HG03108 (cell line): Measurements from ENCODE around the gene C6orf52.
"Not testable (repeated sequence)": the region's sequence is repeated elsewhere in the genome, so short reads cannot be mapped to it uniquely, and the experiment has no call there.

Experiments used
- ATAC-seq: cut with Tn5 transposase; IDR thresholded peaks from one replicate; pipeline ENCODE4 v1.9.1; 2021; ENCODE audit warnings: moderate library complexity; ENCODE audit not compliant: unreplicated experiment

C6orf52 gene

GRCh38 chr6:10696655-10697054, 2.2 kb upstream of the C6orf52 start:
- ATAC-seq, result no peak

DNA sequence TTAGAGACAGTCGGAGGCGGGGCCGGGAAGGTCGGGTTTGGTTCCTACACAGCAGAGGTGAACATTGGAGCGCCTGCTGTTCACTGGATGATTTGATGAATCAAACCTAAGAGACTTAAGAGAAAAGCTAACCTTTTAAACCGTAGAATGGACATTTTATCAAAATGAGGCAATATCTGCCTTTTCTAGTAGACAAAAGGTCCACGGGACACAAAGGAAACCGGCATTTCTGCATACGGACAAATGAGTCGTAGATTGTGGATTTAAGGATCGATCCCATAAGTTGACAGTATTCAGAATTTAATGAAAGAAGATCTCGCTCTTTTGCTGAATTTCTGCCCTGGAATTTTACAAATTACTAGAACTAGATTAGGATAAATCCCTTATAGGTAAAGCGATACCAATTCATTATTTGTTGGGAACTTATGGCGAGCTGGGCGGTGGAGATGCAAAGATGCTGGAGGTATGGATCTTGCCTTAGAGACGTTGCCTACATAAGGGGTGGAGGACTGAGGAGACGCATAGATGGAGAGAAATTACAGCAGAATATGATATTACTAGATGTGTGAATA, 756 bp upstream of the C6orf52 start:
- no peak for ATAC-seq

- ATAC-seq, result no peak
Observed at GRCh38 chr6:10692965-10693538, 1.4 kb downstream of the C6orf52 start.

GRCh38 chr6:10690651-10691445, 3.6 kb downstream of the C6orf52 start:
- no peak for ATAC-seq

DNA sequence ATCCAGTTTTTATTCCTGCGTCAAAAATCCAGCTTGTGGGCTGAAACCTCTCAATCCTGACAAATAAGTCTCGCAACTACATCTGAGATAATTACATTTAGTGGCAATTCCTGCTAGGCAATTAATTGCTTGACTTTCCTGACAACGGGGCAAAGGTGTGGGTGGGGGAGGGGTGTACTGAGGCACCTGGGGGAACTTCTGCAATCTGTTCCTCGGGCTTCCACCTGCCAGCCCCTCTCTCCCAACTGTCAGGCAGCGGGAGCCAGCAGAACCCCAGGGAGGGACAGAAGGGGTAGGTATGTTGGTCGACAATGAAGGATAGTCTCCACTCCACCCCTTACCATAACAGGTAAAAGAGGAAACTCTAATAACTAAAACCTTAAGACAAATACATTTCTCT, 6.8 kb downstream of the C6orf52 start:
- no peak for ATAC-seq

- ATAC-seq, result no peak
Observed at GRCh38 chr6:10686901-10687300, 7.5 kb downstream of the C6orf52 start.

DNA sequence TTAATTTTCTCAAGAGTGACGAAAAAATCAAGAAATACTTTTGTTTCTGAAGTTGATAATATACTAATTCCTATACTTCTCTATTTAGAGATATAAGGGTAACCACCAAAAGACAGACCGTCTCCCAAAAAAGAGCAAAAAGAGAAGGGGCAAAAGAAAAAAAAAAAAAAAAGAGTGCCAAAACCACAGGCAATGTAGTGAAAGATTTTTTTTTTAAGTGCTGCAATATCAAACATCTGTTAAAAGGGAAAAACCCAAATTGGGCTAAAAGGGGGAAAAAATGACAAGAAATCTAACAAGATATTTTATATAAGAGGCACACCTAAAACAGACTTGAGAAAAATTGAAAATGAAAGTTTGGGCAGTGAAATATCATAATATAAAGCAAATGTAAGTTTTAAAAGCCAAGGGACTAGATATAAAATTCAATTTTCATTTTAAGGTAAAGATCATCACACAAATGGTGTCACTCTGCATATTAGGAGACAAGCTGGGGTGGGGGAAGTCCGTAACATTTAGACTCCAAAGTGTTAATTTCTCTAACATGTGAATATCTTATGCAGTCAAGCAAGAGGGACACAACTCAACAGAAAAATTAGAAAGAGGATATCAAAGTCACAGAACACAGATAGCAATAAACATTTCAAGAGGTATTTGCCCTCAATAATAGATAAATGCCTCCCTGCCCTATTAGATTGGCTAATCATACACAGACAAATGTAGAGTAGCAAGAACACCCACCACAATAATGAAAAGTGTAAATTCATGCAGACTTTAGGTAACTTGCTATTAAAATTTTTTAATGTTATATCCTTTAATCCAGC, 9.1 kb downstream of the C6orf52 start:
- ATAC-seq, result no peak

DNA sequence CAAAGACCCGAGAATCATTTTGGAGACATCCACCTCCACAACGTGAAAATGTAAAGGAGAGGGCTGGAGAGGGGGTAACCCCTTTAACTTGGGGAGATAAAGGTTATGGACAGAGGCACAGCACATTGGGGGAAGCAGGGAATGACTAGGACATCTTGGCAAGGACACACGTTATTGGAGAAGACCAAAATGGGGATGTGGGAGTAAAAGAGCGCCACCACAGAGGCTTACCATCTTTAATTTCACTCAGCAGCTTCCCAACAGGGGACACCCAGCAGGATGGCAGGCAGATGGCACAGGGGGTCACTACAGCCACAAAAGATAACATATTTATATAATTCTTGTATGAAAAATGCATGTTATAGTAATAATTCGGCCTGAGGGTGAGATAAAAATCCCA, 9.8 kb downstream of the C6orf52 start:
- ATAC-seq, result no peak

- no peak for ATAC-seq
Observed at GRCh38 chr6:10682355-10682988, 11.9 kb downstream of the C6orf52 start.

DNA sequence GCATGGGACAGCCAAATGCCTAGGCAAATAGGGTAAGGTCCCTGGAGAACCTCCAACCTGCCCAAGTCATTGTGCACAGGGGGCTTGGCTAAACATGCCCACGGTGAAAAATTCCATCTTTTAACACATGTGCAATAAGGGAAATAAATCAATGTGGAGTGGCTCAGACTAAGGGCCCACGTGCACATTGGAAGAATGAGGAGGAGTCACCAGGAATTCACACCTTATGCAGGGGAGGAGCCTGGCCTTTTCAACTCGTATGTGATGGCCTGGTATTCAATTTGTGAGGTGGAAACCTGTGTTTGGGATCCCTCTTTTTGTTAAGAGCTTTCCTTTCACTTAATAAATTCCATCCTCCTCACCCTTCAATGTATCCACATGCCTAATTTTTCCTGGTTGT, 12.6 kb downstream of the C6orf52 start:
- ATAC-seq, result no peak

- ATAC-seq, result no peak
Observed at GRCh38 chr6:10678456-10678855, 16.0 kb downstream of the C6orf52 start.

GRCh38 chr6:10676403-10676802, 18.0 kb downstream of the C6orf52 start:
- no peak for ATAC-seq

DNA sequence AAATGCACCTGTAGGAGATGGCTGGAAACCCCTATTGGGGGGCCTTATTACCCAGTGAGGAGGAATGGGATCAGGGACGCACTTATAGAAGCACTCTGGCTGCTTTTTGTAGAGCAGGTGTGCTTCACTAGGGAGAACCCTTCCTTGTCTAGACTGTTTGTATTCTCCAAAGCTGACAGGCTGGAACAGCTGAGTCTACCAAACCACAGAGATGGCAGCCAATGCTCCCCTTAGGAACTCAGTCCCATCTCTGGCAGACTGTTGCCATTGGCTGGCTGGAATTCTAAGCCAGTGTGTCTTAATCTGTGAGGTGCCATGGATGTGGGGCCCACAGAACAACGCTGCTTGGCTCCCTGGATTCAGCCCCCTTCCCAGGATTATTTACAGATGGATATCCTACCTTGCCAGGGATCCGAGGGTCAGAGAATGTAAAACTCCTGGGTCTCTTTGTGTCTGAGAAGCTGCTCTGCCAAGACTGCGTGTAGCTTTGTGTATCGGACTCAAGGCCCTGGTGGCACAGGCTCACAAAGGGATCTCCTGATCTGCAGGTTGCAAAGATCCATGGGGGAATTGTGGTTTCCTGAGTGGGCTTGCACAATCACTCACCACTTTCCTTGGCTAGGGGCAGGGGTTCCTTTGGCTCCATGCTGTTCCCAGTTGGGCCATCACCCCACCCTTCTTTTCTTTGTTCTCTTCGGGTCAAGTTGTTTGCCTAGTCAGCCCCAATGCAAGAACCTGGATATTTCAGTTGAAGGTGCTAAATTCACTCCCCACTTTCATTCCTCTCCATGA, 26.1 kb downstream of the C6orf52 start:
- ATAC-seq, result no peak

DNA sequence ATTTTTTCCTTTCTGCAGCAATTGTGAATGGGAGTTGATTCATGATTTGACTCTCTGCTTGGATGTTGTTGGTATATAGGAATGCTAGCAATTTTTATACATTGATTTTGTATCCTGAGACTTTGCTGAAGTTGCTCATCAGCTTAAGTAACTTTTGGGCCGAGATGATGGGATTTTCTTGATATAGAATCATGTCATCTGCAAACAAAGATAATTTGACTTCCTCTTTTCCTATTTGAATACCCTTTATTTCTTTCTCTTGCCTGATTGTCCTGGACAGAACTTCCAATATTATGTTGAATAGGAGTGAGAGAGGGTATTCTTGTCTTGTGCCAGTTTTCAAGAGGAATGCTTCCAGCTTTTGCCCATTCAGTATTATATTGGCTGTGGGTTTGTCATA, 28.8 kb downstream of the C6orf52 start:
- not testable (repeated sequence) for ATAC-seq

DNA sequence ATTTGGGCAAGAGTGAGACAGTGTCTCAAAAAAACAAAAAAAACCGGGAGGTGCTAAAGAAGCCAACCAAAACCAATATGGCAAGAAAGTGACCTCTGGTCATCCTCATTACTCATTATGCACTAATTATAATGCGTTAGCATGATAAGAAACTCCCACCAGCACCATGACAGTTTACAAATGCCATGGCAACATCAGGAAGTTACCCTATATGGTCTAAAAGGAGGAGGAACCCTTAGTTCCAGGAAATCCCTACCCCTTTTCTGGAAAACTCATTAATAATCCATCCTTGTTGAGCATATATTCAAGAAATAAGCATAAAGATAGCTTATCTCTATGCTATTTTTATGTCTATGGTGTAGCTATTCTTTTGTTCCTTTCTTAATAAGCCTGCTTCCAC, 31.7 kb downstream of the C6orf52 start:
- no peak for ATAC-seq

DNA sequence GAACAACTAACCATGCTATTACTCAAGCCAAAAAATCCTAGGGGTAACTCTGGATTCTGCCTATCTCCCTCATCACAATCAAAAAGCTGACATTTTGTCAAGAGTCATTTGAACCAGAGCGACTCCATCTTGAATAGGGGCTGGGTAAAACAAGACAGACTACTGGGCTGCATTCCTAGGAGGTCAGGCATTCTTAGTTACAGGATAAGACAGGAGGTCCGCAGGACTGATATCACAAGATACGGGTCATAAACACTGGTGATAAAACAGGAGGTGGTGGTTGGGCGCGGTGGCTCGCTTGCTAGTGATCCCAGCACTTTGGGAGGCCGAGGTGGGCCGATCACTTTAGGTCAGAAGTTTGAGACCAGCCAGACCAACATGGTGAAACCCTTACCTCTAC, 32.2 kb downstream of the C6orf52 start:
- ATAC-seq, result no peak

GRCh38 chr6:10660431-10661191, 33.8 kb downstream of the C6orf52 start:
- not testable (repeated sequence) for ATAC-seq

DNA sequence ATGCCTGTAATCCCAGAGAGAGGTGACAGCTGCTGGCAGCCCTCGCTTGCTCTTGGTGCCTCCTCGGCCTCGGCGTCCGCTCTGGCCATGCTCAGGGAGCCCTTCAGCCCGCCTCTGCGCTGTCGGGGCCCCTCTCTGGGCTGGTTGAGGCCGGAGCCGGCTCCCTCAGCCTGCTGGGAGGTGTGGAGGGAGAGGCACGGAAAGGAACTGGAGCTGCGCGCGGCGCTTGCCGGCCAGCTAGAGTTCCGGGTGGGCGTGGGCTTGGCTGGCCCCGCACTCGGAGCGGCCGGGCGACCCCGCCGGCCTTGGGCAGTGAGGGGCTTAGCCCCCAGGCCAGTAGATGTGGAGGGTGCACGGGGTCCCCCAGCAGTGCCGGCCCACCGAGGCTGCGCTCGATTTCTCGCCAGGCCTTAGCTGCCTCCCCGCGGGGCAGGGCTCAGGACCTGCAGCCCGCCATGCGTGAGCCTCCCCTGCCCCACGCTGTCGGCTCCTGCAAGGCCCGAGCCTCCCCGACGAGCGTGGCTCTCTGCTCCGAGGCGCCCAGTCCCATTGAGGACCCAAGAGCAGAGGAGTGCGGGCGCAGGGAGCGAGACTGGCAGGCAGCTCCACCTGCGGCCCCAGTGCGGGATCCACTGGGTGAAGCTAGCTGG, 34.6 kb downstream of the C6orf52 start:
- no peak for ATAC-seq
